Uterus (tissue), 4 donors: Measurements from ENCODE around the gene CAPNS1. TPM values are rescaled to one million over a fixed set of nuclear protein-coding genes. Genes with fewer than 3 reads are reported as not detected.
"Not testable (repeated sequence)": the region's sequence is repeated elsewhere in the genome, so short reads cannot be mapped to it uniquely, and the experiment has no call there.

Experiments
- DNase-seq, 2 donors: peaks; one replicate each; pipeline ENCODE4 v3.0.0-alpha.2; 2019 to 2020
- H3K27ac ChIP-seq, 2 donors: fragments of 200-600 bp; sonication (generic); 1 replicate in 1 of 2; 2 replicates in 1 of 2; pipeline ENCODE4 v1.5.1; 2016 to 2018
- H3K27me3 ChIP-seq, 2 donors: fragments of 200-600 bp; sonication (generic); one replicate each; pipeline ENCODE4 v1.5.1; 2018 to 2019; ENCODE audit warnings: control low read depth in 1 of 2
- H3K36me3 ChIP-seq, 2 donors: fragments of 200-600 bp; sonication (generic); one replicate each; pipeline ENCODE4 v1.5.1; 2019; ENCODE audit warnings: control low read depth in 1 of 2
- H3K4me1 ChIP-seq, 2 donors: fragments of 200-600 bp; sonication (generic); one replicate each; pipeline ENCODE4 v1.5.1; 2018 to 2019; ENCODE audit warnings: control low read depth in 1 of 2
- H3K4me3 ChIP-seq, 2 donors: fragments of 200-600 bp; sonication (generic); 1 replicate in 1 of 2; 2 replicates in 1 of 2; pipeline ENCODE4 v1.5.1; 2018 to 2019; ENCODE audit warnings: mild to moderate bottlenecking in 1 of 2
- H3K9me3 ChIP-seq, 2 donors: fragments of 200-600 bp; sonication (generic); one replicate each; pipeline ENCODE4 v1.5.1; 2019; ENCODE audit warnings: control low read depth in 1 of 2
- POLR2A ChIP-seq, 2 donors: fragments of 450-650 bp; IDR thresholded peaks; one replicate each; pipeline ENCODE4 v1.6.1; 2016; ENCODE audit warnings: antibody characterized with exemption in 2 of 2, mild to moderate bottlenecking in 1 of 2, moderate library complexity in 1 of 2
- intact Hi-C: fragments of 100-400 bp; cut with DNase I; formaldehyde crosslinking; loops from one replicate; pipeline ENCODE4 v1.15.1; 2023; ENCODE audit warnings: low total_unique reads
- total RNA-seq, 4 donors: library from RNA; depleted of rRNA in 3 of 4; stranded (reverse); fragments of >200 nt in 3 of 4; gene quantifications; one replicate each; pipeline versions ENCODE4 v1.1.0 to v1.2.4, GENCODE V29; 2014 to 2023
- TF ChIP-seq, protein P1 (sequence below), 4 experiments: fragments of 200-600 bp in 2 of 4; fragments of 450-650 bp in 2 of 4; sonication (generic) in 2 of 4; IDR thresholded peaks; one replicate each; pipeline ENCODE4 v1.5.1; 2016 to 2019; ENCODE audit warnings: antibody characterized with exemption in 4 of 4, mild to moderate bottlenecking in 2 of 4, moderate library complexity in 1 of 4
- donor health status: DM: yes; HTN: yes; CAD: no.

The CAPNS1 gene
- total RNA-seq, 4 donors from 2014 or later: 134 to 511 (median 179) TPM

DNA sequence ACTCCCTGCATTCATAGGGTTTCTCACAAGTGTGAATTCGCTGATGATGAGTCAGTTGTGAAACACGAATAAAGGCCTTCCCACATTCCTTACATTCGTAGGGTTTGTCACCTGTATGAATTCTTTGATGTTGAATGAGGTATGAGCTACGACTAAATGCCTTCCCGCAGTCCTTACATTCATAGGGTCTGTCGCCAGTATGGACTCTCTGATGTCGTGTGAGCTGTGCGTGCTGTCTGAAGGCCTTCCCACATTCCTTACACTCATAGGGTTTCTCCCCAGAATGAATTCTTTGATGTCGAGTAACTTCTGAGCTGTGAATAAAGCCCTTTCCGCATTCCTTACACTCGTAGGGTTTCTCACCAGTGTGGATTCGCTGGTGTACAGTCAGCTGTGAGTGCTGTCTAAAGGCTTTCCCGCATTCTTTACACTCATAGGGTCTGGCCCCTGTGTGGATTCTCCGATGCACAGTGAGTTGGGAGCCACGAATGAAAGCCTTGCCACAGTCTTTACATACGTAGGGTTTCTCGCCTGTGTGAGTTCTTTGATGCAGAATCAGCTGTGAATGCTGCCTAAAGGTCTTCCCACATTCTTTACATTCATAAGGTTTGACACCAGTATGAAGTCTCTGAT lies 42.9 kb downstream of the CAPNS1 start:
- Histone ChIP-seq H3K4me1 (no peaks in the 10 kb centered on the region), H3K9me3 (no peaks in the 10 kb centered on the region), H3K27ac (no peak overlapping the region), H3K4me3 (no peak overlapping the region), H3K27me3 (no peaks in the 10 kb centered on the region), H3K36me3 (no peaks in the 10 kb centered on the region)
- TF ChIP-seq POLR2A (IDR thresholded peaks at IDR 0.05): no peak
- TF ChIP-seq, protein P1, sequence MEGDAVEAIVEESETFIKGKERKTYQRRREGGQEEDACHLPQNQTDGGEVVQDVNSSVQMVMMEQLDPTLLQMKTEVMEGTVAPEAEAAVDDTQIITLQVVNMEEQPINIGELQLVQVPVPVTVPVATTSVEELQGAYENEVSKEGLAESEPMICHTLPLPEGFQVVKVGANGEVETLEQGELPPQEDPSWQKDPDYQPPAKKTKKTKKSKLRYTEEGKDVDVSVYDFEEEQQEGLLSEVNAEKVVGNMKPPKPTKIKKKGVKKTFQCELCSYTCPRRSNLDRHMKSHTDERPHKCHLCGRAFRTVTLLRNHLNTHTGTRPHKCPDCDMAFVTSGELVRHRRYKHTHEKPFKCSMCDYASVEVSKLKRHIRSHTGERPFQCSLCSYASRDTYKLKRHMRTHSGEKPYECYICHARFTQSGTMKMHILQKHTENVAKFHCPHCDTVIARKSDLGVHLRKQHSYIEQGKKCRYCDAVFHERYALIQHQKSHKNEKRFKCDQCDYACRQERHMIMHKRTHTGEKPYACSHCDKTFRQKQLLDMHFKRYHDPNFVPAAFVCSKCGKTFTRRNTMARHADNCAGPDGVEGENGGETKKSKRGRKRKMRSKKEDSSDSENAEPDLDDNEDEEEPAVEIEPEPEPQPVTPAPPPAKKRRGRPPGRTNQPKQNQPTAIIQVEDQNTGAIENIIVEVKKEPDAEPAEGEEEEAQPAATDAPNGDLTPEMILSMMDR (IDR thresholded peaks at IDR 0.05): no peak
- intact Hi-C loops: no loop called here
- DNase-seq: no peak

DNA sequence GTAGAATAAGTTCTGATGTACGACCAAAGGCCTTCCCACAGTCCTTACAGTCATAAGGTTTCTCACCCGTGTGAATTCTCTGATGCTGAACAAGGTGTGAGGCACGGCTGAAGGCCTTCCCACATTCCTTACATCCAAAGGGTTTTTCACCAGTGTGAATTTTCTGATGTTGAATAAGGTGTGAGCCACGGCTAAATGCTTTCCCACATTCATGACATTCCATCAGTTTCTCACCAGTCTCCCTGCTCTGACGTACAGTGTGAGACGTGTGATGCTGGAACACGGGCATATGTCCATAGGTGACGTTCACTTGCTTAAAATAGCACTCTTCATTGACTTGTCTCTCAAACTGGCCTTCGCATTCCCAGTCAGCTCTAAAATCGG lies 43.4 kb downstream of the CAPNS1 start:
- no peak for DNase-seq
- no peaks in the 10 kb centered on the region for H3K27me3 ChIP-seq
- intact Hi-C loops: no loop called here
- no peaks in the 10 kb centered on the region for H3K4me1 ChIP-seq
- no peak overlapping the region for H3K4me3 ChIP-seq
- TF ChIP-seq POLR2A (IDR thresholded peaks at IDR 0.05): no peak
- TF ChIP-seq, protein P1 (IDR thresholded peaks at IDR 0.05): no peak
- H3K27ac ChIP-seq: no peak overlapping the region
- H3K9me3 ChIP-seq: no peaks in the 10 kb centered on the region
- no peaks in the 10 kb centered on the region for H3K36me3 ChIP-seq

DNA sequence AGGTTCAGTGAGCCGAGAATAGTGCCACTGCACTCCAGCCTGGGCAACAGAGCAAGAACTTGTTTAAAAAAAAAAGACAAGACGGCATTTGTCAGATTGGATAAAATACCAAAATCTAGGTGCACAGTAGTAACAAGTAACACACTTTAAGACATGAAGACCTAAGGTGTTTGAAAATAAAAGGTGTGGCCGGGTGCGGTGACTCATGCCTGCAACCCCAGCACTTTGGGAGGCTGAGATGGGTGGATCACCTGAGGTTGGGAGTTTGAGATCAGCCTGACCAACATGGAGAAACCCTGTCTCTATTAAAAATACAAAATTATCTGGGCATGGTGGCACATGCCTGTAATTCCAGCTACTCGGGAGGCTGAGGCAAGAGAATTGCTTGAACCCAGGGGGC lies 46.9 kb downstream of the CAPNS1 start:
- H3K36me3 ChIP-seq, H3K27ac ChIP-seq, H3K9me3 ChIP-seq, intact Hi-C loops, H3K4me1 ChIP-seq, DNase-seq, H3K27me3 ChIP-seq, H3K4me3 ChIP-seq: not testable (repeated sequence)

DNA sequence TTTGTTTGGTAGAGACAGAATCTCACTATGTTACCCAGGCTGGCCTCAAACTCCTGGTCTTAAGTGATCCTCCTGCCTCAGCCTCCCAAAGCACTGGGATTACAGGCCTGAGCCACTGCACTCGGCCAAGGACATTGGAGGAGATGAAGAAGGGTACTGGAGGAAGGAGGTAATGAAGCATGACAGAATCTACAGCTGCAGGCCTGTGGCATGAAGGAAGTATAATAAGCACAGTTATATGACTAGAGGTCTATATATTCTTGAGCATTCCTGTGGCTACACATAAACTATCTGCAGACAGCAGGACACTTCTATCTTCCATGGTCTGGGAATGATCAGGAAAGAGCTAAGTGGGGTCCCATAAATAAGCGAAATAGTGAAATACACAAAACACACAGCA lies 56.4 kb downstream of the CAPNS1 start:
- no peaks in the 10 kb centered on the region for H3K27me3 ChIP-seq
- intact Hi-C loops: no loop called here
- no peak for TF ChIP-seq POLR2A (IDR thresholded peaks at IDR 0.05)
- TF ChIP-seq, protein P1 (IDR thresholded peaks at IDR 0.05): no peak
- no peak for DNase-seq
- H3K4me3 ChIP-seq: no peak overlapping the region
- H3K4me1 ChIP-seq: no peaks in the 10 kb centered on the region
- H3K27ac ChIP-seq: no peak overlapping the region
- no peaks in the 10 kb centered on the region for H3K9me3 ChIP-seq
- H3K36me3 ChIP-seq: no peaks in the 10 kb centered on the region

DNA sequence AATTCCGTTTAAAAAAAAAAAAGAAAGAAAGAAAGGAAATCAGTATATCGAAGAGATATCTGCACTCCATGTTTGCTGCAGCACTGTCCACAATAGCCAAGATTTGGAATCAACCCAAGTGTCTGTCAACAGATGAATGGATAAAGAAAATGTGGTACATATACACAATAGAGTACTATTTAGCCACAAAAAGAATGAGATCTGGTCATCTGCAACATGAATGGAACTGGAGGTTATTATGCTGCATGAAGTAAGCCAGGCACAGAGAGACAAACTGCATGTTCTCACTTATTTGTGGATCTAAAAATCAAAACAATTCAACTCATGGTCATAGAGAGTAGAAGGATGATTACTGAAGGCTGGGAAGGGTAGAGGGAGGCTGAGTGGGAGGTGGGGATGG lies 58.3 kb downstream of the CAPNS1 start:
- intact Hi-C loops: no loop called here
- Histone ChIP-seq H3K27ac (no peak overlapping the region), H3K27me3 (no peaks in the 10 kb centered on the region), H3K4me3 (no peak overlapping the region), H3K9me3 (no peaks in the 10 kb centered on the region), H3K4me1 (no peaks in the 10 kb centered on the region), H3K36me3 (no peaks in the 10 kb centered on the region)
- TF ChIP-seq POLR2A (IDR thresholded peaks at IDR 0.05): no peak
- TF ChIP-seq, protein P1 (IDR thresholded peaks at IDR 0.05): no peak
- no peak for DNase-seq

Other genes starting within 250 kb of the CAPNS1 start
- 10 to 100 TPM in 2 of 4 donors, 1 to 10 TPM in 2; 4.4 to 18.2 (median 9.5) TPM for gene NFKBID, start 239.5 kb upstream of the CAPNS1 start, total RNA-seq
- 10 to 100 TPM in 1 of 4 donors, 1 to 10 TPM in 2, not detected in 1; 1.6 to 47.1 (median 4.5) TPM for gene HCST, start 237.5 kb upstream of the CAPNS1 start, total RNA-seq
- gene TYROBP, start 231.8 kb upstream of the CAPNS1 start, total RNA-seq: 10 to 100 TPM in 3 of 4 donors, 1 to 10 TPM in 1; 1.3 to 25.0 (median 14.9) TPM
- 10 to 100 TPM in 2 of 4 donors, 1 to 10 TPM in 2; 3.1 to 22.4 (median 9.6) TPM for gene LRFN3, start 203.7 kb upstream of the CAPNS1 start, total RNA-seq
- gene SDHAF1, start 144.9 kb upstream of the CAPNS1 start, total RNA-seq: 10 to 100 TPM; 23.8 to 80.0 (median 43.1) TPM
- 1 to 10 TPM in 1 of 4 donors, under 1 TPM in 1, not detected in 2; 0.24 to 1.7 TPM for gene SYNE4, start 131.3 kb upstream of the CAPNS1 start, total RNA-seq
- 10 to 100 TPM; 10.0 to 18.5 (median 17.0) TPM for gene ALKBH6, start 125.9 kb upstream of the CAPNS1 start, total RNA-seq
- 10 to 100 TPM in 3 of 4 donors, 1 to 10 TPM in 1; 4.4 to 82.5 (median 34.8) TPM for gene CLIP3, start 107.2 kb upstream of the CAPNS1 start, total RNA-seq
- gene THAP8, start 85.8 kb upstream of the CAPNS1 start, total RNA-seq: 1 to 10 TPM in 3 of 4 donors, not detected in 1; 4.6 to 6.5 (median 6.2) TPM
- 1 to 10 TPM in 2 of 4 donors, not detected in 2; 2.4 to 5.8 TPM for gene WDR62, start 85.2 kb upstream of the CAPNS1 start, total RNA-seq
- gene OVOL3, start 28.9 kb upstream of the CAPNS1 start, total RNA-seq: not detected
- 10 to 100 TPM in 3 of 4 donors, 1 to 10 TPM in 1; 8.2 to 69.8 (median 25.2) TPM for gene POLR2I, start 25.2 kb upstream of the CAPNS1 start, total RNA-seq
- gene TBCB, start 24.6 kb upstream of the CAPNS1 start, total RNA-seq: 100 to 1,000 TPM; 118 to 196 (median 154) TPM
- 100 to 1,000 TPM in 2 of 4 donors, 10 to 100 TPM in 1, 1 to 10 TPM in 1; 4.7 to 235 (median 65.2) TPM for gene COX7A1, start 12.4 kb downstream of the CAPNS1 start, total RNA-seq
- gene ZNF565, start 74.6 kb downstream of the CAPNS1 start, total RNA-seq: 10 to 100 TPM in 1 of 4 donors, 1 to 10 TPM in 3; 1.5 to 20.8 (median 6.1) TPM
- 100 to 1,000 TPM in 1 of 4 donors, 10 to 100 TPM in 3; 54.7 to 238 (median 84.2) TPM for gene ZNF146, start 75.0 kb downstream of the CAPNS1 start, total RNA-seq
- gene ZFP14, start 239.1 kb downstream of the CAPNS1 start, total RNA-seq: 10 to 100 TPM in 2 of 4 donors, 1 to 10 TPM in 2; 3.3 to 28.7 (median 9.0) TPM